Measurements from ENCODE around the gene PLEKHH3. TPM values are rescaled to one million over a fixed set of nuclear protein-coding genes. Genes with fewer than 3 reads are reported as not detected.

Gene PLEKHH3, protein sequence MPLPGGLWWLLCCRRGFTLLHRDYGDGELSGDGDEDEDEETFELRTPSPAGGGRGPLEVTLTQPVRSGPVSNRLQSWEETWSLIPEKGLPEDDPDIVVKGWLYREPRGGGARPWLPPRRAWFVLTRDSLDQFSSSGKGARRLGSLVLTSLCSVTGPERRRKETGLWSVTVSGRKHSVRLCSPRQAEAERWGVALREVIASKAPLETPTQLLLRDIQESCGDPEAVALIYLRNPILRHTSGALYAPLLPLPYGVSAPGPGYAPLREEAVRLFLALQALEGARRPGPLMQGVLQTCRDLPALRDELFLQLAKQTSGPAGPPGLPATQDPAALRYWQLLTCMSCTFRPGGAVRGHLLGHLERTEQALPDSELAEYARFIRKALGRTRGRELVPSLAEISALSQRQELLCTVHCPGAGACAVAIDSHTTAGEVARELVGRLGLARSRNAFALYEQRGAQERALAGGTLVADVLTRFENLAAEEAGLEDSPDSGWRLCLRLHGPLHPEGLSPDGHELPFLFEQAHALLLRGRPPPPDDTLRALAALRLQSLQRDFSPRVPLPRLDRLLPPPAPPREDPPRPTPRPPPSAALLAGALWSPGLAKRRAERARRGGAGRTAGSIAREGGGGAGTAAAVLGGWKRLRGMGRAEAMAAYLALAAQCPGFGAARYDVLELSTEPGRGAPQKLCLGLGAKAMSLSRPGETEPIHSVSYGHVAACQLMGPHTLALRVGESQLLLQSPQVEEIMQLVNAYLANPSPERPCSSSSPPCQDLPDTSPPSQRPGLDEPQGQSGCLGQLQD
- 12.2 to 19.5 TPM (median 17.5 TPM) in 5 replicates for total RNA-seq (2022; extraction: Qiagen RNA extraction; ENCODE audit: low read depth)

DNA sequence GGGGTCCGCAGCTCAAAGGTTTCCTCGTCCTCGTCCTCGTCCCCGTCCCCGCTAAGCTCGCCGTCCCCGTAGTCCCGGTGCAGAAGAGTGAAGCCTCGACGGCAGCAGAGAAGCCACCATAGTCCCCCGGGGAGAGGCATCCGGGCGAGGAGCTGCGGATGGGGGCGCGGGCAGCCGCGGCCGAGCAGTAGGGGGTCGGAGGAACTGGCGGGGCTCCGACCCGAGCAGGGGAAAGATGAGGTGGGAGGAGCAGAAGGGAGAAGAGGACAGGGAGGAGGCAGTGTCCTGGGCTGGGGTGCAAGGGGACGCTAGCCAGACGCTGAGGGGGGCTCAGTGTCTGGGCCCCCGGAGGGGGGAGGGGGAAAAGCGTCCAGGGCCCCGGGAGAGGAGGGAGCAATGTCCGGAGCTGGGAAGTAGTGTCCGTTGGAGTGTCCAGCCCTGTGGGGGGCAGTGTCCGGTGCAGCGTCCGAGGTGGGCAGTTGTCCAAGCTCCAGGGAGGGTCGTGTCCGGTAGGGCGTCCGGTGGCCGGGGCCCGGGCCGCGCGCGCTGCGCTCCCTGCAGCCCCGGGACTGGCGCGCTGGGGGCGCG lies at the start of gene PLEKHH3:
TSS of gene PLEKHH3 (minus strand) at position 571 of the 588 bp plus-strand sequence. CDS start at position 140, 431 bp downstream.

DNA sequence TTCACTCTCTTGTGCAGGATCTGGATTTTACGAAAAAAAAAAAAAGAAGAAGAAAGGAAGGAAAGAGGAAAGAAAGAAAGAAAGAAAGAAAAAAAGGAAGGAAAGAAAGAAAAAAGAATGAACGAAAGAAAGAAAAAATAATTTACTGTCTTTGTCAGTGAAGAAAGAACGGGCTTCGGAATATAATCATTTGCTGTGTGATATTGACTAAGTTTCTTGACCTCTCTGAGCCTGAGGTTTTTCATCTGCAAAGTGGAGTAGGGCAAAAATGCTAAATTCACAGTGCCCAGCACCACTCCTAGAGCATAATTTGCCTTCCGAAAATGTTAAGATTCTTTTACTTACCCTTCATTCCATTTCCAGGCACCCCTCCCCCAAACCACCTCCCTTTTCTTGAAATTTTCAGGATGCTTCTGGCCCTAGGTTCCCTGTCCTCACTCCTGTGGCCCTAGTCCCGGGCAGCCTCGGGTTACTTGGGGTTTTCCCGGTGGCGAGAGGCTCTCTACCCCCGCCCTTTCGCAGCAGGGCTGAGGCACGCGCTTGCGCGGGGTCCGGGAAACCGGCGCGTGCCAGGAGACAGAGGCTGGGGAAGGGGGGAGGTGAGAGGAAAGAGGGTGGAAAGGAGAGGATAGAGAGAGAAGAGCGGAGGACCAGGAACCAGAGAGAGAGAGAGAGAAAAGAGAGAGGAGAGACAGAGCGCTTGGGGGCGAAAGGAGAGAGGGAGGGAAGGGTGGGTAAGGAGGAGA lies 5.4 kb upstream of the PLEKHH3 start, which contains the start of gene CNTNAP1:
TSS of gene CNTNAP1 (plus strand) at position 556 of the 746 bp plus-strand sequence. CDS start 299 bp downstream, outside the sequence.

DNA sequence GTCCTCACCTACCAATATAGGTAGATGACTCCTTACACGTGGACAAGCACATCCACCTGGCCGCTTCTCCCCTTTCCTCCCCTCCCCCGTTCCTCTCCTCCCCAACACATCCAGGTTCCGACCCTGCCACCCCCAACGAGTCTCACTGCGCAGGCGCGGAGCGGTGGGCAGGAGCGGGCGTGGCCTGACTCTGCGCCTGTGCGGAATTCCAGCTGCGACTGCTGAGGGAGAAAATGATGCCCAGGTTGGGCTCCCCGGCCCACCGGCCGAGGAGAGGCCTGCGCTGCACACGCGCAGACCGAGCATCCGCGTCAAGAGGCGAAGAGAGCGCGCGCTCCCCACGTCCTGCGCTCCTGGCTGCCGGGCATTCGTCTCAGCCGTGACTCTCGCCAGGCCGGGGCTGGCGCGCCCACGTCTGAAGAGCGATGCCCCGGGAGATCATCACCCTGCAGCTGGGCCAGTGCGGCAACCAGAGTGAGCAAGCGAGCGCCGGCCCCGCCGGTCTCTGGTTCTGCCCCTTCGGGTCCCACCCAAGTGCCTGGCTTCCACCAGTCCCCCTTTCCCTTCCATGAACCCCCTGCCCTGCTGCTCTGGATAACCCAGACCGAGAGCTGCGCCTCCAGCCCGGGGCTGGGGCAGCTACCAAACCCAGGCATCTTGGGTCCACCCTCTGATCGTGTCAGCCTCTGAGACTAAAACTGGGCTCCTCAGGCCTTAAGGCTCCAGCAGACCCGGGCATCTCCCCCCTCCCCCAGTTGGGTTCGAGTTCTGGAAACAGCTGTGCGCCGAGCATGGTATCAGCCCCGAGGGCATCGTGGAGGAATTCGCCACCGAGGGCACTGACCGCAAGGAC lies 17.5 kb downstream of the PLEKHH3 start, which contains the start of gene TUBG2:
TSS of gene TUBG2 (plus strand) at position 206 of the 853 bp plus-strand sequence. CDS start at position 426, 220 bp downstream.

Other genes starting within 250 kb of the PLEKHH3 start
- gene ATP6V0A1, start 218.1 kb downstream of the PLEKHH3 start, total RNA-seq (2022; extraction: Qiagen RNA extraction; ENCODE audit: low read depth), result 35.1 to 45.6 TPM (median 43.9 TPM) in 5 replicates
- 30.6 to 51.3 TPM (median 42.9 TPM) in 5 replicates for gene NAGLU, start 140.8 kb downstream of the PLEKHH3 start, total RNA-seq (2022; extraction: Qiagen RNA extraction; ENCODE audit: low read depth)
- gene HSD17B1, start 124.1 kb downstream of the PLEKHH3 start, total RNA-seq (2022; extraction: Qiagen RNA extraction; ENCODE audit: low read depth), result 0.74 to 1.6 TPM (median 1.2 TPM) in 5 replicates
- gene COASY, start 114.8 kb downstream of the PLEKHH3 start, total RNA-seq (2022; extraction: Qiagen RNA extraction; ENCODE audit: low read depth), result 103 to 140 TPM (median 121 TPM) in 5 replicates
- 52.8 to 64.7 TPM (median 57.9 TPM) in 5 replicates for gene MLX, start 109.9 kb downstream of the PLEKHH3 start, total RNA-seq (2022; extraction: Qiagen RNA extraction; ENCODE audit: low read depth)
- 34.1 to 40.6 TPM (median 38.3 TPM) in 5 replicates for gene PSMC3IP, start 99.3 kb downstream of the PLEKHH3 start, total RNA-seq (2022; extraction: Qiagen RNA extraction; ENCODE audit: low read depth)
- gene RETREG3, start 67.6 kb downstream of the PLEKHH3 start, total RNA-seq (2022; extraction: Qiagen RNA extraction; ENCODE audit: low read depth), result 26.5 to 30.0 TPM (median 28.4 TPM) in 5 replicates
- gene TUBG1, start 67.3 kb downstream of the PLEKHH3 start, total RNA-seq (2022; extraction: Qiagen RNA extraction; ENCODE audit: low read depth), result 139 to 156 TPM (median 151 TPM) in 5 replicates
- gene TUBG2, start 17.7 kb downstream of the PLEKHH3 start, total RNA-seq (2022; extraction: Qiagen RNA extraction; ENCODE audit: low read depth), result 16.9 to 25.5 TPM (median 22.6 TPM) in 5 replicates
- 0.28 to 0.61 TPM (median 0.35 TPM) in 5 replicates for gene CCR10, start 4.8 kb upstream of the PLEKHH3 start, total RNA-seq (2022; extraction: Qiagen RNA extraction; ENCODE audit: low read depth)
- gene CNTNAP1, start 5.5 kb upstream of the PLEKHH3 start, total RNA-seq (2022; extraction: Qiagen RNA extraction; ENCODE audit: low read depth), result 4.3 to 6.5 TPM (median 5.8 TPM) in 5 replicates
- gene EZH1, start 68.0 kb upstream of the PLEKHH3 start, total RNA-seq (2022; extraction: Qiagen RNA extraction; ENCODE audit: low read depth), result 7.2 to 13.2 TPM (median 10.2 TPM) in 5 replicates
- 0.65 to 1.5 TPM (median 0.76 TPM) in 5 replicates for gene RAMP2, start 84.2 kb upstream of the PLEKHH3 start, total RNA-seq (2022; extraction: Qiagen RNA extraction; ENCODE audit: low read depth)
- gene VPS25, start 96.5 kb upstream of the PLEKHH3 start, total RNA-seq (2022; extraction: Qiagen RNA extraction; ENCODE audit: low read depth), result 124 to 132 TPM (median 125 TPM) in 5 replicates
- 0.85 to 1.7 TPM (median 1.4 TPM) in 5 replicates for gene WNK4, start 103.6 kb upstream of the PLEKHH3 start, total RNA-seq (2022; extraction: Qiagen RNA extraction; ENCODE audit: low read depth)
- 117 to 153 TPM (median 137 TPM) in 5 replicates for gene COA3, start 121.7 kb upstream of the PLEKHH3 start, total RNA-seq (2022; extraction: Qiagen RNA extraction; ENCODE audit: low read depth)
- not detected in 5 replicates for gene CNTD1, start 121.9 kb upstream of the PLEKHH3 start, total RNA-seq (2022; extraction: Qiagen RNA extraction; ENCODE audit: low read depth)
- gene BECN1, start 147.3 kb upstream of the PLEKHH3 start, total RNA-seq (2022; extraction: Qiagen RNA extraction; ENCODE audit: low read depth), result 78.7 to 105 TPM (median 81.3 TPM) in 5 replicates
- 233 to 282 TPM (median 239 TPM) in 5 replicates for gene PSME3, start 156.4 kb upstream of the PLEKHH3 start, total RNA-seq (2022; extraction: Qiagen RNA extraction; ENCODE audit: low read depth)
- gene AOC2, start 167.6 kb upstream of the PLEKHH3 start, total RNA-seq (2022; extraction: Qiagen RNA extraction; ENCODE audit: low read depth), result 1.4 to 2.0 TPM (median 1.9 TPM) in 5 replicates
- 0.82 to 1.6 TPM (median 1.1 TPM) in 5 replicates for gene AOC3, start 174.2 kb upstream of the PLEKHH3 start, total RNA-seq (2022; extraction: Qiagen RNA extraction; ENCODE audit: low read depth)
- not detected in 5 replicates for gene G6PC1, start 223.8 kb upstream of the PLEKHH3 start, total RNA-seq (2022; extraction: Qiagen RNA extraction; ENCODE audit: low read depth)